HG02759 (cell line): ENCODE data around the gene PCDH1.
"Not testable (repeated sequence)": the region's sequence is repeated elsewhere in the genome, so short reads cannot be mapped to it uniquely, and the experiment has no call there.

Source experiments
- ATAC-seq: cut with Tn5 transposase; IDR thresholded peaks from one replicate; pipeline ENCODE4 v1.9.1; 2021; ENCODE audit warnings: mild to moderate bottlenecking, moderate library complexity; ENCODE audit not compliant: unreplicated experiment

PCDH1 gene

GRCh38 chr5:141902015-141902814, 24.0 kb upstream of the PCDH1 start:
- no peak for ATAC-seq

GRCh38 chr5:141898448-141899049, 20.3 kb upstream of the PCDH1 start:
- no peak for ATAC-seq

GRCh38 chr5:141897425-141897824, 19.2 kb upstream of the PCDH1 start:
- ATAC-seq = no peak

GRCh38 chr5:141890429-141890828, 12.2 kb upstream of the PCDH1 start:
- ATAC-seq = not testable (repeated sequence)

GRCh38 chr5:141889282-141889871, 11.2 kb upstream of the PCDH1 start:
- no peak for ATAC-seq

- no peak for ATAC-seq
These were observed 5.7 kb upstream of the PCDH1 start for GRCh38 chr5:141883892-141884318.

GRCh38 chr5:141883184-141883891, 5.1 kb upstream of the PCDH1 start:
- ATAC-seq = no peak

GRCh38 chr5:141882594-141883183, 4.5 kb upstream of the PCDH1 start:
- no peak for ATAC-seq

GRCh38 chr5:141881886-141882285, 3.7 kb upstream of the PCDH1 start:
- ATAC-seq = no peak

GRCh38 chr5:141880961-141881801, 3.0 kb upstream of the PCDH1 start:
- no peak for ATAC-seq

- ATAC-seq = no peak
These were observed 1.9 kb upstream of the PCDH1 start for GRCh38 chr5:141879941-141880738.

GRCh38 chr5:141879426-141879759, 1.2 kb upstream of the PCDH1 start:
- no peak for ATAC-seq

GRCh38 chr5:141878711-141879425, 658 bp upstream of the PCDH1 start:
- ATAC-seq = peak; percentile 89

- no peak for ATAC-seq
These were observed 639 bp downstream of the PCDH1 start for GRCh38 chr5:141877356-141878185.

GRCh38 chr5:141876628-141877355, 1.4 kb downstream of the PCDH1 start:
- no peak for ATAC-seq

- ATAC-seq = no peak
These were observed 2.2 kb downstream of the PCDH1 start for GRCh38 chr5:141875795-141876627.
